Liver (tissue), 9 donors: ENCODE data around the gene MAP7D1. TPM values are rescaled to one million over a fixed set of nuclear protein-coding genes. Genes with fewer than 3 reads are reported as not detected.

Experiments
- DNase-seq: peaks from one replicate; pipeline ENCODE4 v3.0.0-alpha.2; 2017; ENCODE audit warnings: low spot score
- H3K27ac ChIP-seq, 2 donors: one replicate each; pipeline ENCODE4 v1.7.0; 2013; ENCODE audit warnings: inconsistent platforms in 2 of 2, low read length in 2 of 2, control low read depth in 1 of 2, low read depth in 1 of 2, mild to moderate bottlenecking in 1 of 2
- H3K27me3 ChIP-seq, 4 donors: one replicate each; pipeline versions ENCODE4 v1.6.1 to v1.7.0; 2013; ENCODE audit warnings: low read length in 3 of 4, inconsistent platforms in 1 of 4, mild to moderate bottlenecking in 1 of 4, moderate library complexity in 1 of 4; ENCODE audit not compliant: control insufficient read depth in 4 of 4, insufficient read depth in 4 of 4
- H3K36me3 ChIP-seq, 4 donors: one replicate each; pipeline versions ENCODE4 v1.6.1 to v1.7.0; 2013; ENCODE audit warnings: low read length in 3 of 4, mild to moderate bottlenecking in 3 of 4, low read depth in 1 of 4, moderate library complexity in 1 of 4; ENCODE audit not compliant: control insufficient read depth in 4 of 4, insufficient read depth in 3 of 4
- H3K4me1 ChIP-seq, 4 donors: one replicate each; pipeline versions ENCODE4 v1.6.1 to v1.7.0; 2013; ENCODE audit warnings: low read length in 3 of 4, mild to moderate bottlenecking in 3 of 4, moderate library complexity in 1 of 4; ENCODE audit not compliant: control insufficient read depth in 4 of 4, insufficient read depth in 4 of 4
- H3K4me3 ChIP-seq, 3 donors: one replicate each; pipeline versions ENCODE4 v1.6.1 to v1.7.0; 2013; ENCODE audit warnings: low read length in 3 of 3, control low read depth in 1 of 3, low read depth in 1 of 3, mild to moderate bottlenecking in 1 of 3
- H3K9ac ChIP-seq, 2 donors: one replicate each; pipeline ENCODE4 v1.7.0; 2013; ENCODE audit warnings: low read length in 2 of 2, mild to moderate bottlenecking in 2 of 2, moderate library complexity in 2 of 2, control low read depth in 1 of 2, low read depth in 1 of 2
- H3K9me3 ChIP-seq, 4 donors: one replicate each; pipeline versions ENCODE4 v1.6.1 to v1.7.0; 2013; ENCODE audit warnings: low read length in 3 of 4; ENCODE audit not compliant: control insufficient read depth in 4 of 4
- EGR1 ChIP-seq, 2 donors: IDR thresholded peaks; 2 replicates each; pipeline ENCODE4 v1.6.1; 2016 to 2018; ENCODE audit warnings: antibody characterized with exemption in 2 of 2, low read depth in 2 of 2
- FOXA1 ChIP-seq: IDR thresholded peaks from 2 replicates; pipeline ENCODE4 v1.6.1; 2016; ENCODE audit warnings: antibody characterized with exemption
- FOXA2 ChIP-seq: IDR thresholded peaks from 2 replicates; pipeline ENCODE4 v1.6.1; 2016; ENCODE audit warnings: antibody characterized with exemption
- HNF4A ChIP-seq, 2 donors: conservative IDR thresholded peaks; 2 replicates each; pipeline ENCODE4 v1.6.1; 2016; ENCODE audit warnings: antibody characterized with exemption in 2 of 2, mild to moderate bottlenecking in 2 of 2
- HNF4G ChIP-seq: IDR thresholded peaks from 2 replicates; pipeline ENCODE4 v1.6.1; 2016; ENCODE audit warnings: antibody characterized with exemption
- JUND ChIP-seq, 2 donors: IDR thresholded peaks; 2 replicates each; pipeline ENCODE4 v1.6.1; 2016; ENCODE audit warnings: antibody characterized with exemption in 2 of 2
- NR2F2 ChIP-seq: IDR thresholded peaks from 2 replicates; pipeline ENCODE4 v1.6.1; 2016; ENCODE audit warnings: antibody characterized with exemption
- RAD21 ChIP-seq, 2 donors: IDR thresholded peaks; 2 replicates each; pipeline ENCODE4 v1.6.1; 2016; ENCODE audit warnings: antibody characterized with exemption in 2 of 2, mild to moderate bottlenecking in 2 of 2
- REST ChIP-seq: IDR thresholded peaks from 2 replicates; pipeline ENCODE4 v1.6.1; 2016; ENCODE audit warnings: antibody characterized with exemption, mild to moderate bottlenecking
- SP1 ChIP-seq: IDR thresholded peaks from 2 replicates; pipeline ENCODE4 v1.6.1; 2018; ENCODE audit warnings: antibody characterized with exemption, mild to moderate bottlenecking
- TAF1 ChIP-seq: conservative IDR thresholded peaks from 2 replicates; pipeline ENCODE4 v1.6.1; 2016; ENCODE audit warnings: antibody characterized with exemption, mild to moderate bottlenecking
- YY1 ChIP-seq: IDR thresholded peaks from 2 replicates; pipeline ENCODE4 v1.6.1; 2016; ENCODE audit warnings: antibody characterized with exemption, mild to moderate bottlenecking
- WGBS: extraction: QIAGEN DNeasy Blood & Tissue Kit; methylation state at CpG from one replicate; pipeline ENCODE4 v1.1.7; 2013; 5-methylcytosine and 5-hydroxymethylcytosine counted together
- polyA plus RNA-seq, 2 donors: library from polyadenylated mRNA; stranded (reverse) in 1 of 2; unstranded in 1 of 2; fragments of 200-250 nt in 1 of 2; fragments of >200 nt in 1 of 2; fragmentation: Nextera tagmentation in 1 of 2; extraction: Ambion mirVana in 1 of 2; gene quantifications; one replicate each; pipeline versions ENCODE4 v1.2.1 to v1.2.3, GENCODE V29; 2013 to 2015
- total RNA-seq, 2 donors: library from RNA; depleted of rRNA; stranded (reverse); fragments of >200 nt; gene quantifications; one replicate each; pipeline ENCODE4 v1.2.3, GENCODE V29; 2014
- TF ChIP-seq, protein P1 (sequence below): fragments of 150-350 bp; IDR thresholded peaks from 2 replicates; pipeline ENCODE4 v1.5.1; 2017; ENCODE audit warnings: improper control_type of control experiment, low read depth, low read length; ENCODE audit not compliant: missing input control
- TF ChIP-seq, protein P2 (sequence below): IDR thresholded peaks from 2 replicates; pipeline ENCODE4 v1.6.1; 2016; ENCODE audit warnings: antibody characterized with exemption
- TF ChIP-seq, protein P3 (sequence below): IDR thresholded peaks from 2 replicates; pipeline ENCODE4 v1.6.1; 2016; ENCODE audit warnings: antibody characterized with exemption
- TF ChIP-seq, protein P4 (sequence below): IDR thresholded peaks from 2 replicates; pipeline ENCODE4 v1.6.1; 2016; ENCODE audit warnings: antibody characterized with exemption
- donor health status: healthy.
- donor health status: healthy.
- donor health status: healthy.
- donor health status: healthy.
- donor health status: healthy.

MAP7D1 gene
- total and polyA plus RNA-seq, 4 donors = 5.6 to 15.1 (median 12.9) TPM

DNA sequence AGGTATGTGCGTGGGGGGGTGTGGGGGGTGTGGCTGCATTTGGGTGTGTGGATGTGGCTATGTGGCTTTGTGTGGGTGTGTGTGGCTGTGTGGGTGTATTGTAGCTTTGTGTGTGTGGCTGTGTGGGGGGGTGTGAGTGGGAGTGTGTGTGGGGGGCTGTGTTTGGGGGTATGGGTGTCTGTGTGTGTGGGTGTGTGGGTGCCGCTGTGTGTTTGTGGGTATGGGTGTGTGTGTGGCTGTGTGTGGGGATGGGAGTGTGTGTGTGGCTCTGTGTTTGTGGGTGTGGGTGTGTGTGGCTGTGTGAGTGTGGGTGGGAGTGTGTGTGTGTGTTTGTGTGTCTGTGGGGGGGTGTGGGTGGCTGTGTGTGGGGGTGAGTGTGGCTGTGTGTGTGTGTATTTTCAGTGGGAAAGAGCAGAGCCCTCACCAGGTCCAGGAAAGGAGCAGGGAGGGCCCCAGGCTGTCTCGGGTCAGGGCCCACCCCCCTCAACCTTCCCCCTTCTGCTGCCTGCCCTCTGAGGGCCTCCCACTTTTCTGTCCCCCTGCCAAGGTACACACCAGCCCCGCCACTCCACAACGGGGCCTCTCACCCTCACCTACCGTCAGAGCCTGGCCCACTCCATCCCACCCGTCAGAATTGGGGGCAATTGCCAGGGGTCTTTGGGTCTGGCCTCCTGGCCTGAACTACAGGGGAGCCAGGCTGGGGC is 29.0 kb upstream of the MAP7D1 start (continued):
- TF ChIP-seq, protein P1, sequence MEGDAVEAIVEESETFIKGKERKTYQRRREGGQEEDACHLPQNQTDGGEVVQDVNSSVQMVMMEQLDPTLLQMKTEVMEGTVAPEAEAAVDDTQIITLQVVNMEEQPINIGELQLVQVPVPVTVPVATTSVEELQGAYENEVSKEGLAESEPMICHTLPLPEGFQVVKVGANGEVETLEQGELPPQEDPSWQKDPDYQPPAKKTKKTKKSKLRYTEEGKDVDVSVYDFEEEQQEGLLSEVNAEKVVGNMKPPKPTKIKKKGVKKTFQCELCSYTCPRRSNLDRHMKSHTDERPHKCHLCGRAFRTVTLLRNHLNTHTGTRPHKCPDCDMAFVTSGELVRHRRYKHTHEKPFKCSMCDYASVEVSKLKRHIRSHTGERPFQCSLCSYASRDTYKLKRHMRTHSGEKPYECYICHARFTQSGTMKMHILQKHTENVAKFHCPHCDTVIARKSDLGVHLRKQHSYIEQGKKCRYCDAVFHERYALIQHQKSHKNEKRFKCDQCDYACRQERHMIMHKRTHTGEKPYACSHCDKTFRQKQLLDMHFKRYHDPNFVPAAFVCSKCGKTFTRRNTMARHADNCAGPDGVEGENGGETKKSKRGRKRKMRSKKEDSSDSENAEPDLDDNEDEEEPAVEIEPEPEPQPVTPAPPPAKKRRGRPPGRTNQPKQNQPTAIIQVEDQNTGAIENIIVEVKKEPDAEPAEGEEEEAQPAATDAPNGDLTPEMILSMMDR = no peak
- TF ChIP-seq EGR1 (IDR thresholded peaks at IDR 0.05; ENCODE audit: low read depth in 2 of 2) (no peak), HNF4G (no peak)

DNA sequence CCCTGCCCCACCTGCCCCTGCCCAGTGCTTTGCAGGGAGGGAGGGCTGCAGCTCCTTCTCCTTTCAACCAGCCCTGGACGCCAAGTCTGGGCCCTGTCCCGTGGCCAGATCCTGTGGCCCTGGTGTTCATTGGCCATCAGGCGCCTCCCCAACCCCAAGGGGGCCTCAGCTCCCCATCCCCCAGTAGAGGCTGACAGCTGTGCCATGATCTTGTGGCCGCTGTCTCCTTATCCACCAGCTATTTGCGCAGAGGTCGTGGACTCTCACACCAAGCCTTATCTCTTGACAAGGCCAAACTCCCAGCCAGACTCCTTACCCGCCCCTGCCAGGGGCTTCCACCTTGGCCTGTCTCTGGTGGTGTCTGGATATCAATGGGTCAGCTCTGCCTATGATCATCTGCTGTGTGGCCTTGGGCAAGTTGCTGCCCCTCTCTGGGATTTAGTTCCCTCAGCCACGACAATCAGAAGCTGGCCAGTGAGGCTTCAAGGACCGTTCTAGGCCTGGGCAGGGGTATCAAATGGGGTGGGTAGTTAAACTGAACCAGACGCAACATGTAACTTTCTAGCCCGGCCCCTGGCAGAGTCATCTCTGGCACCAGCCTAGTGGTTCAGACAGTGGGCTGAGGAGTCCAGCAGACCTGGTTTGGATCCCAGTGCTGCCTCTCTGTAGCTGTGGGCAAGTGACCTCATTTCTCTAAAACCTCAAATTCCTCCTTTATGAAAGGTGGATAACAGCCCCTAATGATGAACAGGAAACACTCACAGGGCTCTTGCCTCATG is 27.6 kb upstream of the MAP7D1 start:
- Histone ChIP-seq H3K27me3 (no peaks in the 10 kb centered on the region), H3K27ac (no peak overlapping the region), H3K4me1 (peaks cover 0 to 3% (median 0%) of the 10 kb centered on the region in 4 donors), H3K9ac (no peak overlapping the region), H3K36me3 (no peaks in the 10 kb centered on the region), H3K4me3 (no peak overlapping the region), H3K9me3 (no peaks in the 10 kb centered on the region)
- DNase-seq = no peak
- no peak for TF ChIP-seq SP1
- no peak for TF ChIP-seq EGR1 (IDR thresholded peaks at IDR 0.05; ENCODE audit: low read depth in 2 of 2)
- no peak for TF ChIP-seq TAF1
- TF ChIP-seq YY1 = no peak
- no peak for TF ChIP-seq NR2F2
- TF ChIP-seq, protein P2, sequence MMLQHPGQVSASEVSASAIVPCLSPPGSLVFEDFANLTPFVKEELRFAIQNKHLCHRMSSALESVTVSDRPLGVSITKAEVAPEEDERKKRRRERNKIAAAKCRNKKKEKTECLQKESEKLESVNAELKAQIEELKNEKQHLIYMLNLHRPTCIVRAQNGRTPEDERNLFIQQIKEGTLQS = no peak
- TF ChIP-seq RAD21 (IDR thresholded peaks at IDR 0.05) = no peak
- TF ChIP-seq, protein P3, sequence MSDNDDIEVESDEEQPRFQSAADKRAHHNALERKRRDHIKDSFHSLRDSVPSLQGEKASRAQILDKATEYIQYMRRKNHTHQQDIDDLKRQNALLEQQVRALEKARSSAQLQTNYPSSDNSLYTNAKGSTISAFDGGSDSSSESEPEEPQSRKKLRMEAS = no peak
- TF ChIP-seq, protein P4, sequence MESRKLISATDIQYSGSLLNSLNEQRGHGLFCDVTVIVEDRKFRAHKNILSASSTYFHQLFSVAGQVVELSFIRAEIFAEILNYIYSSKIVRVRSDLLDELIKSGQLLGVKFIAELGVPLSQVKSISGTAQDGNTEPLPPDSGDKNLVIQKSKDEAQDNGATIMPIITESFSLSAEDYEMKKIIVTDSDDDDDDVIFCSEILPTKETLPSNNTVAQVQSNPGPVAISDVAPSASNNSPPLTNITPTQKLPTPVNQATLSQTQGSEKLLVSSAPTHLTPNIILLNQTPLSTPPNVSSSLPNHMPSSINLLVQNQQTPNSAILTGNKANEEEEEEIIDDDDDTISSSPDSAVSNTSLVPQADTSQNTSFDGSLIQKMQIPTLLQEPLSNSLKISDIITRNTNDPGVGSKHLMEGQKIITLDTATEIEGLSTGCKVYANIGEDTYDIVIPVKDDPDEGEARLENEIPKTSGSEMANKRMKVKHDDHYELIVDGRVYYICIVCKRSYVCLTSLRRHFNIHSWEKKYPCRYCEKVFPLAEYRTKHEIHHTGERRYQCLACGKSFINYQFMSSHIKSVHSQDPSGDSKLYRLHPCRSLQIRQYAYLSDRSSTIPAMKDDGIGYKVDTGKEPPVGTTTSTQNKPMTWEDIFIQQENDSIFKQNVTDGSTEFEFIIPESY = no peak
- no peak for TF ChIP-seq JUND (IDR thresholded peaks at IDR 0.05)
- no peak for TF ChIP-seq HNF4A (conservative IDR thresholded peaks at IDR 0.05)
- no peak for TF ChIP-seq FOXA2
- TF ChIP-seq FOXA1 = no peak
- no peak for TF ChIP-seq REST
- no peak for TF ChIP-seq HNF4G
- WGBS = 90% methylated on average over 11 of the region's 11 CpGs
